GM18873 (cell line): ENCODE data around the gene MGMT.

Experiments used
- ATAC-seq: cut with Tn5 transposase; IDR thresholded peaks from one replicate; pipeline ENCODE4 v1.9.1; 2021; ENCODE audit warnings: mild to moderate bottlenecking, moderate library complexity, moderate number of reproducible peaks; ENCODE audit not compliant: unreplicated experiment, low FRiP score

The MGMT gene

DNA sequence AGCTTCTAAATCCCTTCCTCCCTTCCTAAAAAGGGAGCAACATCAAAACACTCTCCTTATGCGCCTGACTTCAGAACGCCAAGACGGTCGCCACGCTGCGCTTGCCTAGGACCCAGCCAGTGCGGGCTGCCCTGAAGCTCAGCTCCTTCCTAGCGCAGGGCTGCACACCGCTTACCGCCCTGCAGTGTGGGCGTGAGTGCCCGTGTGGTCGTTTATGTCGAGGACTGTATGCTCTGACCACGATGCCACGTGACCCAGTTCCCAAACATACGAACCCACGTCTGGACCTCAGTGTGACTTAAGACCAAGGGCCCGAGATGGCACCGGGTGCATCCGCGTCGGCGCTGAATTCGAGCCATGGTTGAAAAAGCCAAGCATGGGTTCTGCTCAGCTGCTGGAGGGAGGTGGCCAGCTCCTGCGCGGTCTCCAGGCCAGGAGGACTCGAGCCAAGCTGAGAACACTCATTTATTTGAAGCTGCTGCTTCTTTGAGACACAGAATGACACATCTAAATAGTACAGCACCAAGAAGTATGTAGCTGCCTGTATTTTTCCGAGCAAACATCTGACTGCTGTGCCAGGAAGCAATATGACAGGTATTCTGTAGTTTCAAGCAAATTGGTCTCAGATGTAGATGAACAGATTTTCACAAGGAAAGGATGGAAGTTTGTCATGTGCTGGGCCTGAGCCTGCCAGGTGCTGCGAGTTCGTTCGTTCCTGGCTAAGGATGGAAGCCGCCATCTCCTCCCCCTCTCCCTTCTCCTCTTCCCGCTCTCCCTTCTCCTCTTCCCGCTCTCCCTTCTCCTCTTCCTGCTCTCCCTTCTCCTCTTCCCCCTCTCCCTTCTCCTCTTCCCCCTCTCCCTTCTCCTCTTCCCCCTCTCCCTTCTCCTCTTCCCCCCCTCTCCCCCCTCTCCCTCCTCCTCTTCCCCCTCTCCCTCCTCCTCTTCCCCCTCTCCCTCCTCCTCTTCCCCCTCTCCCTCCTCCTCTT lies 312.4 kb downstream of the MGMT start:
- ATAC-seq = no peak

DNA sequence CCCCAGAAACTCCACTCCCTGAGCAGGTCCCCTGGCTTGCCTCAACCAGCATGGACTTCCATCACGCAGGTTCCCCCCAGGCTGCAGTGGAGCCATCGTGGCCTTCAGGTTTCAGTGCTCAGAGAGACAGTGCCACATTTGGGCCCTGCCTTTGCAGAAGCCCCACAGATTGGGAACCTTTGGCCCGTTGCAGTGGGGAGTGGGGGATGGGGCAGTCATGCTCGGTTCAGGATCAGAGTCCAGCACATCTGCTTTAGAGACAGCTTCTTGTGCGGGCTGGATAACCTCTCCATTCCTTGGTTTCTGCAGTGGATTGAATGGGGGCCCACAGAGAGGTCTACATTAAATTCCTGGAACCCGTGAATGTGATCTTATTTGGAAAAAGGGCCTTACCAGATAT lies 313.2 kb downstream of the MGMT start:
- no peak for ATAC-seq

DNA sequence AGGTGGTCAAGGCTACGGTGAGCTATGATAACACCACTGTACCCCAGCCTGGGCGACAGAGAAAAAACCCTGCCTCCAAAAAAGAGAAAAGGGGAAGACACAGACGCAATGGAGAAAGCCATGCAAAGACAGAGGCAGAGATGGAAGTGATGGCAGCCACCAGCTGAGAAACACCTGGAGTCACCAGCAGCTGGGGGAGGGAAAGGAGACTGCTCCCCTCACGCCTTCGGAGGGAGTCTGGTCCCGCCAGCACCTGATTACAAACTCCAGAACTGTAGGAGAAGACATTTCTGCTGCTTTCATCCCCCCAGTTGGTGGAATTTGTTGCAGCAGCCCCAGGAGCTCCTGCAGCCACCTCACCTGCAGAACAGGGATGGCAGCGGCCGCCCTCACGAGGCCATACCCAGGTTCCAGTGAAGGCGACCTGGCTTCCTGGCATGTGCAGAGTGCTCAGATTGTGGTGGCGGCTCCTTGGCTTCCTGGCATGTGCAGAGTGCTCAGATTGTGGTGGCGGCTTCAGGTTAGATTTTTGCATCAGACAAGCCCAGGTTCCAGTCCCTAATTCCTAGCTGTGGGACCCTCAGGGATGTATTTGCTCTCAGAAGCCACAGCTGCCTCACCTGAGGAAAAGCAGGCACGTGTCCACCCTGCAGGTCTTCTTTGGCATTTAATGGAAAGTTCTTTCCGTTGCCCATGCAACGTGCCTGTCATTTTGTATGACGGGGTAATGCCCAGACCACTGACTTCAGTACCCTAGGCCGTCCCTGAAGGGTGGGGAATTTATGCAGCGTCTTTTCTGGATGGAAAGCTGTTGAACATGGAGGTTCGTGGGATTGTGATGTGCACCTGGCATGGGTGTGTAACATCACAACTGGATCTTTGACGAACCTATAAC lies 314.1 kb downstream of the MGMT start:
- no peak for ATAC-seq

DNA sequence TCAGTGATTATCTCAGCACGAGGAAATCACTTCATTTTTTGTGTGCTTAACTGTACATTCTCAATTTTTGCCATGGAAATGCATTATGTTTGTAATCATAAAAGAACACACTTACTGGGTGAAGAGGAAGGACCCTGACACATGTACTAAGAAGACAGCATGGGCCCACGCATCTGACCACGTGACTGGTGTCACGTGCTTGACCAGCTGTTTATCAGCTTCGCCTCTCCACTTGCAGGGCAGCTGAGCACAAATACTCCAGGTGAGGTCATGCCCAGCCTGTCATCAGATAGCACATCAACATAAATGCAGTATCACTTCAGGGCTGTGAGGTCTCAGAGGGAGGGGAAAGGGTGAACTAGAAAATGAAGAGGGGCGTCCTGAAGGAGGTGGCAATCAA lies 317.2 kb downstream of the MGMT start:
- no peak for ATAC-seq

DNA sequence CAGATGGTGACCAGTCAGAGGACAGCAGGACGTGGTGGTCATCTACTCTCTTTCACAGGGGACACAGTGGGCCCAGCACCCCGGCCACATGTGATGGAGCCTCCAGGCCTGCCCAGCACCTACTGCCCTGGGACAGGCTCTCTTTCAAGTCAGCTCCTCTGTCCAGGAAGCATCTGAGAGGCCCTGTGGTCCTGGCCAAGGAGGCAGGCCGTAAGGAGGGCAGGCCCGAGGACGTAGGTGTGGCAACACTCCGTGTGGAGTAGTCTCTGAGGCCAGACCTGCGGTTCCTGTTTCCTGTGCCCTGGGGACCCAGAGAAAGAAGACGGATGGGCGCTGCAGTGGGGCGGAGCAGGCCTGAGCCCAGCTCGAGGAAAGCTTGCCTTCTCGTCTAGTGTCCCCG lies 317.9 kb downstream of the MGMT start:
- ATAC-seq = no peak

DNA sequence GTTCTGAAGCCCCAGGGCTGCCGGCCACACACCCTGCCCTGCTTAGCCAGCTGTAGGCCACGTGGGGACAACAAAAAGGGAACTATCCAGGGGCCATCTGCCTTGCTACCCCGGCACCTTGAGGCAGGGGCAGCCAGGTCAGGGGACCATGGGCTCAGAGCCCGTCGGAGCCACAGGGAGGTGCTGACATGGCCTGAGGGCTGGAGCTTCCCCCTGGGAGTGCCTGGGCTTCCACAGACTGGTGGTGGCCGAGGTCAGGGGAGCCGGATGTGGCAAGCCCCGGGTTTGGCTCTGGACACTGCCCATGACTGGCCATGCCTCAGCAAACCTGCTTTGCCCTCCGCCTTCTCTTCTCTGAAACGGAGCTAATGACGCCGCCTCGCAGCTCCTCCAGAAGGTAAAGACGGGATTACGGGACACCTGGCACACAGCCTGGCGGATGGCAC lies 318.5 kb downstream of the MGMT start:
- no peak for ATAC-seq

DNA sequence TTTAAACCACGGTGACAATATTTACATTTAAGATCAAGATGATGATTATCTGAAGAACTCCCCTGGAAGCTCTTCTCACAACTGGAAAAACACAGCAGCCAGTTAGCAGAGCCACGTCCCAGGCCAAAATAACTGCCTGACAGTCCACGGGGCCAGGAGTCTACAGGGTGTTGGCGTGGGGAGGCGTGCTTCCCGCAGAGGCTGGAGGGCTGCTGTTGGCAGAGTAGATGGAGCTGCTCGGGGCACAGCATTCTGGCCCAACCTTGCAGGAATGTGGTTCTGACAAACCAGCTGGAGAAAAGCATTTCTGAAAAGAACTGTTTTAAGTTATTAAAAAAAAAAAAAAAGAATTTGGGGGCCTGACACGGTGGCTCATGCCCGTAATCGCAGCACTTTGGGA lies 319.2 kb downstream of the MGMT start:
- no peak for ATAC-seq

DNA sequence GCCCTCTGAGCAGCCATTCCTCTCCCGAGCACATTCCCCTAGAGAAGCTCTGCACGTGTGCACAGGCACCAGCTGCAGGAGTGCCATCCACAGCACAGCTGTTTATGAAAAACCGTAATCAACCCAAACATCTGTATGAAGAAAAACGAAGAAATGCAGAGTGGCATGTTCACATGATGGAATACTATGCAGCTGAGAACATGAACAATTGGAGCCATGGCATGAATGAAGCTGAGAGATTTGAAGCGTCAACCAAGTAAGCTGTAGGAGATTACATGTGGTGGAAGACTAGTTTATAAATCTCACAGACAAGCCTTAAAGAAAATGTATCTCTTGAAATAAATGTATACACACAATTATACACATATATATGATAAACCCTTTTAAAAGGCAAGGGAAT lies 320.5 kb downstream of the MGMT start:
- ATAC-seq = no peak

DNA sequence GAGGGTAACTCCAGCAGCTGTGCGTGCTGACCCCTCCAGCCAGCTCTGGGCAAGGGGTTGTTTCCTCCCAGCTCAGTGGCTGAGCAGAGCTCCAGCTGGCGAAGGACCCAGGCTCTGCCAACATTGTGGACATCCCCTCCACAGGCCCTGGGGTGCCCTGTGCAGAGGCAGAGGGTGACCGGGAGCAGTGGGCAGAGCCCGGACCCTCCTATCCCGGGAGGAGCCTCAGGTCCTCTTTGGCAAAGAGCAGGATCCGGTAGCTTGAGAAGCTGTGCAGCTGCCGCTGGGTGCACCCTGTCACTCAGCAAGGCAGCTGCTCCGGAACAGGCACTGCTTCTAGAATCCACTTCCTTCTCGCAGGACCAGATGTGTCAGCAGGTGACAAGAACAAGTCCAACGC lies 321.2 kb downstream of the MGMT start:
- no peak for ATAC-seq

DNA sequence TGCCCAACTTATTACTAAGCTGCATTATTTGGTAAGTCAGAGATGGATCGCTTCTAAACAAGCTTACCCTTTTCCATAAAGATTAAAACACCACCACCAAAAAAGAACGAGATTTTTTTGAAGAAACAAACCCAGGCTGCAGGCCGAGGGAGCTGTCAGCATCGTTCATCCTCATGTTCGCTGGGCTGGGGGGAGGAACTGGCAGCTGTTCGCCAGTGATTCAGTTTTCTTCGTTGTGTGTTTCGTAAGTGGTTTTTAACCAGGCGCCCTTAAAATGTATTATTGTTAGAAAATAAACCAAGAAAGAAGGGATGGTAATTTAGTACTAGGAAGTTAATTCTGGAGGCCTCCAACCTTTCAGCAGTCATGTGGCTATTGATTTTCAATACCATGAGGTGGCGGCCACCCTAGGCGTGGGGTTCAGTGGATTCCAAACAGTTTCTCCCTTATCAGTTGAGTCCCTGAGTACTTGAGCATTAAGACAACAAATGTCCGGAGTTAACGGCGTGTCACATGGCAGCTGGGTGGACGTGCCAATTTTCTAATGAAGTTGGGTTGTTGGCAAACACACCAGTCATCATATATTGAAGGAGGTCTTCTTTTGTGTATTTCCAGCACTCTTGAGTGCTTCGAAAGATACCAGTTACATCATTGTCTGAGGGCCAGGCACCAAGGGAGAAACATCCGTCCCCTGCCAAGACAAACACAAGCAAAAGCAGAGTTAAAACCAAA lies 323.8 kb downstream of the MGMT start:
- ATAC-seq = no peak

DNA sequence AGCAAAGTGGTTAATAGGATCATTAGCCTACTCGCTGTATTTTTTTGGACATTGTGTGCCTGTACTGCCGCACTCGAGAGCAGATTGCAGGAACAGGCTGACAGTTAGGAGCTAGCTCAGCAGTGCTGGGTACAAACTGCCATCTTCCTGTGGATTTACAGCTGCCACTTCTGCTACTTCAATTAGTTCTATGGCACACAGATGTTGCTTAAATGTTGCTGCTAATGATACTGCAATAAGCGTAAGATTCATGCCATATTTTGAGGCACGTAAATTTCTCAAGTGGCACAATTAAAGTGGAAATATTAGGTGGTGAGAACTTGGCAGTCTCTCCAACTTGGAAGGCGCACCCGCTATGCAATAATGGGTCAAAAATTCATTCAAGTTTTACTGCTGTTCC lies 325.1 kb downstream of the MGMT start:
- ATAC-seq = no peak

DNA sequence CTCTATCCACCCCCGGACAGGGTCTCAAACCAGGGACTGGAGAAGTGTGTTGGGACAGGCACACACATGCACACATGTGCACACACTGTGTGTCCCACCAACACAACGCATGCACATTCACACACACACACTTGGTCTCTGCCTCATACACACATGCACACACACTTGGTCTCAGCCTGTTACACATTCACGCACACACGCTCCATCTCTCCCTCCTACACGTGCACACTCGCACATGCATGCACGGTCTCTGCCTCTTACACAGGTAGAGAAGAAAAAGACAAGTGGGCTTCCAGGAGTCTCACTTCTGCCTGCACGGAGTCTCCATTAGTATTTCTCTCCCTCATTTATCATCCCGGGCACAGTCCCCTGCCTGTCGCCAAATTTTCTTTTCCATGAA lies 325.8 kb downstream of the MGMT start:
- ATAC-seq = no peak

DNA sequence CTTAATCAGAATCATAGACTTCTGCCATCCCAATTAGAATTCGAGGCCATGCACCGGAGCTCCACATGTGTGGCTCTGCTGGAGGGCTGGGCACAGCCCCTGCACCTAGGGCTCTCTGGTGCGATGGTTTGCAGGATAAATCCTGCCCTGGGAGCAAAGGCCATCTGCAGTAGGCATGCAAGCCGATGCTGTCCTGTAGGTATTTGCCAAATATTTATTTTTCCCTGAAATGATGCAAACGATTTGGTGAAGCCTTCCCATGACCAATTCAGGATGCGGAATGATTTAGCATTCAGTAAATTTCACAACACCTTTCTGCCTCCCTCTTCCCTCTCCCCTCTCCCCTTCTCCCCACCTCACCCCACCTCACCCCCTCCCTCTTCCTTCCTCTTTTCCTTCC lies 326.4 kb downstream of the MGMT start:
- ATAC-seq = no peak

DNA sequence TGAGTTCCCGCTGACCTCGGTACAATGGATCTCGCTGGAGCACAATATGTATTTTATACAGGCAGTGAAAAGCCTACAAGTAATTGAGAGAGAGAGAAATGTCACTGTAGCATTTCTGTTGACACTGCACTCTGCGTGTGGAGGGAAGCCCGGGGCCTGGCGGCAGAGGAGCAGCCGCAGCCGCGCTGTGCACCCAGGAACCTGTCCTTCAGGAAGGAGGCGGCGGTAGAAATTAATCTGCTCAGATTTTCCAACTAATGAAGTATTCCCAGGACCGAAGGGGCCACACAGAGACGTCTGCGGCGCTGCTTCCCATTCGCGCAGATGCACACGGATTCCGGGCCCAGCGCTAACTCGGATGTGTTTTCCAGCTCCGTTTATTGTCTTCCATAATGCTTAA lies 327.0 kb downstream of the MGMT start:
- no peak for ATAC-seq

DNA sequence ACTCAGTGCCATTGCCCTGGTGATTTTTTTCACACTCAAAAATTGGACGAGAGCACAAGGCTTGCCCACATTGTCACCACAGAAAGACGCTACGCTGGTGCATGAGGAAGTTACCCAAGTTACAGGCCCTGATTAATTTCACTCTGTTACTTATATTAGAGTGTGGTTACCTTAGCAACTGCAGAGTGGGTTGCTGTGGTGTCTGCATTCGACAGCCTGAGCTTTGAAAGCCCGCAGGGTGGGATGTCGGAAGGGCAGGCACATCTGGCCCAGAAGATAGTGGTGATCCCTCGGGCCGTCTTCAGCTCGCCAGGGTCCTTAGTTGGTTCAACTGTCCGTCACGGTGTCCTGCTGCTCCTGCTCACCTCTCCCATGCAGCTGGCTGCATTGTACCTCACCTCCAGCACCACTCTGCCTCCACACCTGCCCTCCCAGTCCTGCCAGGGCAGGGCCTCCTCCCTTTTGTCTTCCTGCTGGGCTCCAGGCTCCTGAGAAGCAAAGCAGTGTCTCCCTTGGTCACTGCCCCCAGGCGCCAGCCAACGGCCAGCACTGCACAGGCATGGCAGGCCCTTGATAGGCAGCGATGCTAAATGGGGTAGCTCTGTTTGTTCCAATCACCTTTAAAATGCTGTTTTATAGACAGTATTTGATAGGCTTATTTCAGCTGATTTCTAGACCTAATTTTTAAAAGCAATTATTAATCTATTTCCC lies 329.8 kb downstream of the MGMT start:
- ATAC-seq = no peak

DNA sequence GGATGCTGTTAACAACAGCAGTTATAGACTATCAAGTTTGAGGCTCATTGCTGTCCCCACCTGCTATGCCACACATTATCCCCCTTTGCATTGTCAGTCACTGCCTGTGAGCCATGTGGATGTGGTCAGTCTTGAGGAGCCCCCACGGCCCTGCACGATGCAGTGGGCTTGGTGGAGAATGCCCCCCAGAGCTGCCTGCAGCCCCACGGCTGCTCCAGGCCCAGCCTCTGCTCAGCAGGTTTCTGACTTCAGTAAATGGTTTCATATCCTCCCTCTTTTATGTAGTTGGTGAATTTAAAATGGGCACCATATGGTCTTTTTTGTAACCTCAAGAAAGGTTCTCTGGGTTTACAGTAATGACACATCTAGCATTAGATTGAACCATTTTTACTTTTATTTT lies 332.9 kb downstream of the MGMT start:
- no peak for ATAC-seq

DNA sequence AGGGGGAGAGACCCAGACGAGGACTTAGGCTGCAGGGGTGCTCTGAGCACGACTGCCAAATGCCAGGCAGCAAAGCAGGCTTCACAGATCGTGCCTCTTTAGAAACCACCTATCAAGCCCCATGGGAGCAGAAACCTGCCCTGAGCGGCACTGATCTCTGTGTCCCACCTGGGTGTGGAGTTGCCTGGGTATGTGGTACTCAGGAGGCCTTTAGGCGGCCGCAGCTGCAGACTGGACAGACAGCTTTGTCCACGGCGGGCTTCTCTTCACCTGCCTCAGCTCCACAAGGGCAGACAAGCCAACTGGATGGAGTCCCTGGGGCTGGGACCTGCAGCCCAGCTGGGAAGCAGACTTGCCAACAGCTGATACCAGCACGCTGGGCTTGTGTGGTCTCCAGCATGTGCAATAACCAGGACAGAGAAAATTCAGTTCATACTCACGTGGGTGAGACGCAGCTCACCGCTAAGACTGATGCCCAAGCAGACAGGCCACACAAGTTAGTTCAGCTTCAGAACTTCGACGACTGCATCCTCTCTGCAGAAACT lies 333.8 kb downstream of the MGMT start:
- no peak for ATAC-seq

DNA sequence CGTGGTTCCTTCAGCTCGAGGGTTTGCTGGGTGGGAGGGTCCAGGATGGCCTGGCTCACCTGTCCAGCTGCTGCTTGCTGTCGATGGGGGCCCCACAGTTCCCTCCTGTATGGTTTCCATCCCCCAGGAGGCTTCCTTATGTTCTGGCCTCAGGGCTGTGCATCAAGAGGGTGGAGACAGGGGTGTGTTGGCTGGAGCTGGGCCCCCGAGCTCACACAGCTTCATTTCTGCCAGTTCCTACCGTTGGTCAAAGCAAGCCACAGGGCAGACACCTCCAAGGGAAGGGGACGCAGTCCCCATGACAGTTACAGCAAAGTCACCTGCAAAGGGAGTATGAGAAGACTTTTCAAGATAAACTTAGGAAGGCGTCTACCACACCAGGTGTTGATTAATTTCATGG lies 340.2 kb downstream of the MGMT start:
- ATAC-seq = no peak

DNA sequence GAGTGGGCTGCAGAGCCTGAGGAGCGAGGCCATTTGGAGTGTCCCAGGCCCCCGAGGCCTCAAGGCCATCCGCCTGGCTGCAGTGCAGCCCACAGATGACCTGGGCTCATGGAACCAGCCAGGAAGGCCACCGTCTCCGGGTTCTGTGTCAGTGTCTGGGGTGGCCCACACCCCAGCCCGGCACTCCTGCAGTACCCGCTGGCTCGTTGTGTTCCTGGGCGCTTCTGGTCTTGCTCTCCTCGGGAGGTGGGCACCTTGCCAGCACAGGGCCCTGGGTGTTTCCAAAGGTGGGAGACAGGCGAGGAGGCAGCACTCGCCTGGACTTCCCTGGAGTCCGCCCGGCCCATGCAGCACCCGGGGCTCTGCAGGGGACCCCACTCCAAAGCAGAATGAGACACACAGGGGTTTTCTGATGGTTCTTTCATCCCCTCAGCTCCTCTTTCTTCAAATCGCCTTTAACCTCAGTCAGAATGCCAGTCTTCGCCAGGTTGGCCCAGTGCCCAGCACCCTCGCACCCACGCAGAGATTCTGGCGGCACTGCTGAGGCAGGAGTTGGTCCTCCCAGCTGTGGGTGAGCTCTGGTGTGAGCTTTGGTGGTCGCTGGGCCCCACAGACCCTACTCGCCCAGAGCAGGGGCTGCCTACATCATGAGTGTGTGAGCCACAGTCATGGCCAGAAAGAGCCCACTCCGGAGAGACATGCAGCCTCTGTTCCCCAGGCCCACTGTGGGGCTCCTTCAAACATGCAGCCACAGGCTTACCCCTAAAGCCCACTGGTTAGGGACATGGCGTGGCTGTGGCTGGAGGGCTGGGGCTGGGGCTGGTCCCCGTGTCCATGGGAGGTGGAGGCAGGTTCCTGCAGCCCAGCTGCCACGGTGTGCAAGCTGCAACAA lies 341.3 kb downstream of the MGMT start:
- ATAC-seq = no peak
